ENCODE measurements around the gene PHACTR4. TPM values are rescaled to one million over a fixed set of nuclear protein-coding genes. Genes with fewer than 3 reads are reported as not detected.

Gene PHACTR4
- total and polyA plus RNA-seq, 9 of the 15 experiments (the other 6 are each of a cell fraction or from before 2014, with no cell fraction given), result 6.4 to 43.6 (median 14.2) TPM

DNA sequence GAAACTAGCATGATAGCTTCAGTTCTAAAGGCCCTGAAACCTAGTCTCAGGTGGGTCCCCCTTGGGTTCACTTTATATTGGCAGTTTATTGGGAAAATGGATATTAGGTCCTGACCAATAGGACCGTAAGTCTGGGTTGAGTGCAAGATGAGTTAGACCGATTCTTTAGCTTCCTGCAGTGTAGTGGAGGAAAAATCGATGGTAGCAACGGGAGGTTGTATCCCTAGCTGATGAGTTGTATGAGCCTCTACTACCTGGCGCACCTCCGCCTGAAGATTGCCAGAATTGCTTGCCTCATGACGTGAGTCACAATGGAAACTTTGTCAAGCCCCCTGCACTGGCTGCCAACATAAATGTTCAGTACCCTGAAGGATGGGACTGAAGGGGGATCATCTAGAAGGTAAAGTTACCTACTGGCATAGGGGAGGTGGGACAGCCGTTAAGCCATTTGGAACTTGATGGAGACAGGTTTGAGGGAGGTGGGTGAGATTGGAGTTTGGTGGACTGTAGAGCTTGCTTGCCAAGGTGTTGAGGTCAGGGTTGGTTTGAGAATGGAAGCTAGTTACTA is 140.2 kb downstream of the PHACTR4 start (continued):
- TF ChIP-seq ZNF75A (CRISPR knock-in tag; IDR thresholded peaks at IDR 0.05) (peak; percentile 21; the same call in 1 of the 2 replicates), GATA2 (CRISPR knock-in tag; IDR thresholded peaks at IDR 0.05) (no peak), ZNF778 (CRISPR knock-in tag; IDR thresholded peaks at IDR 0.05) (no peak), CHD1 (IDR thresholded peaks at IDR 0.05; ENCODE audit: low read length) (peak; percentile 86), ZNF766 (CRISPR knock-in tag; conservative IDR thresholded peaks at IDR 0.05) (no peak; the same call in 1 of the 2 replicates), FOXA1 (IDR thresholded peaks at IDR 0.05; ENCODE audit: borderline replicate concordance) (no peak), HDAC6 (IDR thresholded peaks at IDR 0.05; ENCODE audit: low read depth, low read length) (no peak), PURB (CRISPR knock-in tag; IDR thresholded peaks at IDR 0.05; ENCODE audit: low read depth) (no peak), OTX1 (CRISPR knock-in tag; IDR thresholded peaks at IDR 0.05) (peak; percentile 99), HSF4 (CRISPR knock-in tag; IDR thresholded peaks at IDR 0.05; ENCODE audit: borderline replicate concordance) (no peak), ZNF586 (CRISPR knock-in tag; conservative IDR thresholded peaks at IDR 0.05) (peak; percentile 91), POLR3G (IDR thresholded peaks at IDR 0.05; ENCODE audit: extremely low read depth, insufficient read length, insufficient replicate concordance) (no peak), PCBP2 (IDR thresholded peaks at IDR 0.05; ENCODE audit: low read depth, low read length, poor library complexity, severe bottlenecking) (no peak), ZNF445 (CRISPR knock-in tag; IDR thresholded peaks at IDR 0.05; ENCODE audit: low read depth) (no peak), ZBTB17 (CRISPR knock-in tag; IDR thresholded peaks at IDR 0.05) (no peak), BMI1 (IDR thresholded peaks at IDR 0.05; ENCODE audit: low read length) (no peak), SETDB1 (IDR thresholded peaks at IDR 0.05; ENCODE audit: low read length) (no peak), PHF20 (IDR thresholded peaks at IDR 0.05; ENCODE audit: partially characterized antibody) (no peak)
- TF ChIP-seq, protein P1, sequence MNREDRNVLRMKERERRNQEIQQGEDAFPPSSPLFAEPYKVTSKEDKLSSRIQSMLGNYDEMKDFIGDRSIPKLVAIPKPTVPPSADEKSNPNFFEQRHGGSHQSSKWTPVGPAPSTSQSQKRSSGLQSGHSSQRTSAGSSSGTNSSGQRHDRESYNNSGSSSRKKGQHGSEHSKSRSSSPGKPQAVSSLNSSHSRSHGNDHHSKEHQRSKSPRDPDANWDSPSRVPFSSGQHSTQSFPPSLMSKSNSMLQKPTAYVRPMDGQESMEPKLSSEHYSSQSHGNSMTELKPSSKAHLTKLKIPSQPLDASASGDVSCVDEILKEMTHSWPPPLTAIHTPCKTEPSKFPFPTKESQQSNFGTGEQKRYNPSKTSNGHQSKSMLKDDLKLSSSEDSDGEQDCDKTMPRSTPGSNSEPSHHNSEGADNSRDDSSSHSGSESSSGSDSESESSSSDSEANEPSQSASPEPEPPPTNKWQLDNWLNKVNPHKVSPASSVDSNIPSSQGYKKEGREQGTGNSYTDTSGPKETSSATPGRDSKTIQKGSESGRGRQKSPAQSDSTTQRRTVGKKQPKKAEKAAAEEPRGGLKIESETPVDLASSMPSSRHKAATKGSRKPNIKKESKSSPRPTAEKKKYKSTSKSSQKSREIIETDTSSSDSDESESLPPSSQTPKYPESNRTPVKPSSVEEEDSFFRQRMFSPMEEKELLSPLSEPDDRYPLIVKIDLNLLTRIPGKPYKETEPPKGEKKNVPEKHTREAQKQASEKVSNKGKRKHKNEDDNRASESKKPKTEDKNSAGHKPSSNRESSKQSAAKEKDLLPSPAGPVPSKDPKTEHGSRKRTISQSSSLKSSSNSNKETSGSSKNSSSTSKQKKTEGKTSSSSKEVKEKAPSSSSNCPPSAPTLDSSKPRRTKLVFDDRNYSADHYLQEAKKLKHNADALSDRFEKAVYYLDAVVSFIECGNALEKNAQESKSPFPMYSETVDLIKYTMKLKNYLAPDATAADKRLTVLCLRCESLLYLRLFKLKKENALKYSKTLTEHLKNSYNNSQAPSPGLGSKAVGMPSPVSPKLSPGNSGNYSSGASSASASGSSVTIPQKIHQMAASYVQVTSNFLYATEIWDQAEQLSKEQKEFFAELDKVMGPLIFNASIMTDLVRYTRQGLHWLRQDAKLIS (CRISPR knock-in tag; IDR thresholded peaks at IDR 0.05), result no peak; the same call in 1 of the 2 replicates
- TF ChIP-seq, protein P2, sequence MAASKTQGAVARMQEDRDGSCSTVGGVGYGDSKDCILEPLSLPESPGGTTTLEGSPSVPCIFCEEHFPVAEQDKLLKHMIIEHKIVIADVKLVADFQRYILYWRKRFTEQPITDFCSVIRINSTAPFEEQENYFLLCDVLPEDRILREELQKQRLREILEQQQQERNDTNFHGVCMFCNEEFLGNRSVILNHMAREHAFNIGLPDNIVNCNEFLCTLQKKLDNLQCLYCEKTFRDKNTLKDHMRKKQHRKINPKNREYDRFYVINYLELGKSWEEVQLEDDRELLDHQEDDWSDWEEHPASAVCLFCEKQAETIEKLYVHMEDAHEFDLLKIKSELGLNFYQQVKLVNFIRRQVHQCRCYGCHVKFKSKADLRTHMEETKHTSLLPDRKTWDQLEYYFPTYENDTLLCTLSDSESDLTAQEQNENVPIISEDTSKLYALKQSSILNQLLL (CRISPR knock-in tag; IDR thresholded peaks at IDR 0.05; ENCODE audit: borderline replicate concordance), result no peak
- TF ChIP-seq, protein P3, sequence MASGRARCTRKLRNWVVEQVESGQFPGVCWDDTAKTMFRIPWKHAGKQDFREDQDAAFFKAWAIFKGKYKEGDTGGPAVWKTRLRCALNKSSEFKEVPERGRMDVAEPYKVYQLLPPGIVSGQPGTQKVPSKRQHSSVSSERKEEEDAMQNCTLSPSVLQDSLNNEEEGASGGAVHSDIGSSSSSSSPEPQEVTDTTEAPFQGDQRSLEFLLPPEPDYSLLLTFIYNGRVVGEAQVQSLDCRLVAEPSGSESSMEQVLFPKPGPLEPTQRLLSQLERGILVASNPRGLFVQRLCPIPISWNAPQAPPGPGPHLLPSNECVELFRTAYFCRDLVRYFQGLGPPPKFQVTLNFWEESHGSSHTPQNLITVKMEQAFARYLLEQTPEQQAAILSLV (tag; IDR thresholded peaks at IDR 0.05), result no peak
- TF ChIP-seq, protein P4, sequence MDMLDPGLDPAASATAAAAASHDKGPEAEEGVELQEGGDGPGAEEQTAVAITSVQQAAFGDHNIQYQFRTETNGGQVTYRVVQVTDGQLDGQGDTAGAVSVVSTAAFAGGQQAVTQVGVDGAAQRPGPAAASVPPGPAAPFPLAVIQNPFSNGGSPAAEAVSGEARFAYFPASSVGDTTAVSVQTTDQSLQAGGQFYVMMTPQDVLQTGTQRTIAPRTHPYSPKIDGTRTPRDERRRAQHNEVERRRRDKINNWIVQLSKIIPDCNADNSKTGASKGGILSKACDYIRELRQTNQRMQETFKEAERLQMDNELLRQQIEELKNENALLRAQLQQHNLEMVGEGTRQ (CRISPR knock-in tag; IDR thresholded peaks at IDR 0.05), result no peak
- TF ChIP-seq, protein P5, sequence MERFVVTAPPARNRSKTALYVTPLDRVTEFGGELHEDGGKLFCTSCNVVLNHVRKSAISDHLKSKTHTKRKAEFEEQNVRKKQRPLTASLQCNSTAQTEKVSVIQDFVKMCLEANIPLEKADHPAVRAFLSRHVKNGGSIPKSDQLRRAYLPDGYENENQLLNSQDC (CRISPR knock-in tag; IDR thresholded peaks at IDR 0.05), result peak; percentile 0; the same call in 1 of the 2 replicates

Data from K562 (cell line).